Gastrocnemius medialis (tissue), 4 donors: ENCODE results near the gene TRIP12. TPM values are rescaled to one million over a fixed set of nuclear protein-coding genes. Genes with fewer than 3 reads are reported as not detected.

Source experiments
- ATAC-seq, 2 donors: fragments of 150-250 bp; one replicate each; pipeline ENCODE4 v1.9.1; 2016
- DNase-seq, 2 donors: peaks; one replicate each; pipeline ENCODE4 v3.0.0-alpha.2; 2019
- H3K27ac ChIP-seq, 4 donors: fragments of 200-600 bp; sonication (generic); 1 replicate in 1 of 4; 2 replicates in 3 of 4; pipeline ENCODE4 v1.5.1; 2016 to 2018; ENCODE audit warnings: mild to moderate bottlenecking in 2 of 4, moderate library complexity in 1 of 4
- H3K27me3 ChIP-seq, 3 donors: fragments of 200-600 bp; sonication (generic) in 2 of 3; 1 replicate in 1 of 3; 2 replicates in 2 of 3; pipeline versions ENCODE4 v1.5.1 to v1.6.0; 2016 to 2019; ENCODE audit warnings: mild to moderate bottlenecking in 1 of 3, moderate library complexity in 1 of 3
- H3K36me3 ChIP-seq, 2 donors: fragments of 200-600 bp; sonication (generic) in 1 of 2; one replicate each; pipeline ENCODE4 v1.5.1; 2017 to 2018
- H3K4me1 ChIP-seq, 2 donors: fragments of 200-600 bp; sonication (generic) in 1 of 2; one replicate each; pipeline ENCODE4 v1.5.1; 2016 to 2017; ENCODE audit warnings: mild to moderate bottlenecking in 2 of 2
- H3K4me3 ChIP-seq, 4 donors: fragments of 200-600 bp; sonication (generic) in 3 of 4; 1 replicate in 1 of 4; 2 replicates in 3 of 4; pipeline ENCODE4 v1.5.1; 2016 to 2019; ENCODE audit warnings: mild to moderate bottlenecking in 2 of 4
- H3K9me3 ChIP-seq, 3 donors: fragments of 200-600 bp; sonication (generic) in 2 of 3; 1 replicate in 1 of 3; 2 replicates in 2 of 3; pipeline ENCODE4 v1.5.1; 2016 to 2019
- CTCF ChIP-seq, 5 experiments: fragments of 450-650 bp in 3 of 5; fragments of 200-600 bp in 2 of 5; sonication (generic) in 2 of 5; IDR thresholded peaks in 4 of 5; conservative IDR thresholded peaks in 1 of 5; 1 replicate in 4 of 5; 2 replicates in 1 of 5; pipeline ENCODE4 v1.5.1; 2016 to 2019; ENCODE audit warnings: antibody characterized with exemption in 5 of 5, mild to moderate bottlenecking in 3 of 5, moderate library complexity in 3 of 5
- POLR2A ChIP-seq, 2 donors: fragments of 450-650 bp; IDR thresholded peaks; one replicate each; pipeline ENCODE4 v1.6.1; 2017; ENCODE audit warnings: antibody characterized with exemption in 2 of 2, mild to moderate bottlenecking in 2 of 2, moderate library complexity in 2 of 2
- in situ Hi-C, 4 donors: fragments of 200-750 bp; cut with MboI; loops; one replicate each; pipeline versions ENCODE4 v1.15.0 to v1.8.0; 2017; ENCODE audit warnings: low sequenced_read_pairs in 4 of 4
- intact Hi-C: fragments of 100-400 bp; cut with DNase I; formaldehyde crosslinking; loops from one replicate; pipeline ENCODE4 v1.15.1; 2023; ENCODE audit warnings: low total_unique reads
- total RNA-seq, 4 donors: library from RNA; depleted of rRNA; stranded (reverse); fragments of >200 nt; gene quantifications; one replicate each; pipeline versions ENCODE4 v1.1.0 to v1.2.3, GENCODE V29; 2016

The TRIP12 gene
- total RNA-seq, 4 donors from 2014 or later = 122 to 152 (median 141) TPM

GRCh38 chr2:229943770-229944449 is 22.1 kb upstream of the TRIP12 start:
- Histone ChIP-seq H3K9me3 (no peaks in the 10 kb centered on the region), H3K36me3 (no peaks in the 10 kb centered on the region), H3K4me3 (no peak overlapping the region), H3K4me1 (no peaks in the 10 kb centered on the region), H3K27ac (no peak overlapping the region), H3K27me3 (no peaks in the 10 kb centered on the region)
- DNase-seq = no peak
- in situ Hi-C loops = no loop called here
- intact Hi-C loops = no loop called here
- TF ChIP-seq POLR2A (IDR thresholded peaks at IDR 0.05) (no peak), CTCF (IDR thresholded peaks at IDR 0.05 in 4 of 5, conservative IDR thresholded peaks at IDR 0.05 in 1 of 5) (no peak)
- ATAC-seq = no peak

GRCh38 chr2:229943171-229943570 is 21.4 kb upstream of the TRIP12 start:
- Histone ChIP-seq H3K4me1 (no peaks in the 10 kb centered on the region), H3K36me3 (no peaks in the 10 kb centered on the region), H3K4me3 (no peak overlapping the region), H3K9me3 (no peaks in the 10 kb centered on the region), H3K27me3 (no peaks in the 10 kb centered on the region), H3K27ac (no peak overlapping the region)
- no peak for DNase-seq
- ATAC-seq = no peak
- in situ Hi-C loops (no loop called here), intact Hi-C loops (no loop called here)
- TF ChIP-seq CTCF (IDR thresholded peaks at IDR 0.05 in 4 of 5, conservative IDR thresholded peaks at IDR 0.05 in 1 of 5) (no peak), POLR2A (IDR thresholded peaks at IDR 0.05) (no peak)

- no peak overlapping the region for H3K4me3 ChIP-seq
- H3K27me3 ChIP-seq = no peaks in the 10 kb centered on the region
- intact Hi-C loops = no loop called here
- DNase-seq (no peak), ATAC-seq (no peak)
- no peaks in the 10 kb centered on the region for H3K36me3 ChIP-seq
- H3K9me3 ChIP-seq = no peaks in the 10 kb centered on the region
- in situ Hi-C loops = no loop called here
- no peak overlapping the region for H3K27ac ChIP-seq
- H3K4me1 ChIP-seq = no peaks in the 10 kb centered on the region
- TF ChIP-seq POLR2A (IDR thresholded peaks at IDR 0.05) = no peak
- TF ChIP-seq CTCF (IDR thresholded peaks at IDR 0.05 in 4 of 5, conservative IDR thresholded peaks at IDR 0.05 in 1 of 5) = no peak
Observed at GRCh38 chr2:229942671-229943070, 20.9 kb upstream of the TRIP12 start.

- H3K36me3 ChIP-seq = no peaks in the 10 kb centered on the region
- DNase-seq (no peak), ATAC-seq (no peak)
- intact Hi-C loops (no loop called here), in situ Hi-C loops (no loop called here)
- no peaks in the 10 kb centered on the region for H3K4me1 ChIP-seq
- no peak overlapping the region for H3K27ac ChIP-seq
- no peaks in the 10 kb centered on the region for H3K27me3 ChIP-seq
- TF ChIP-seq CTCF (IDR thresholded peaks at IDR 0.05 in 4 of 5, conservative IDR thresholded peaks at IDR 0.05 in 1 of 5) (no peak), POLR2A (IDR thresholded peaks at IDR 0.05) (no peak)
- no peak overlapping the region for H3K4me3 ChIP-seq
- no peaks in the 10 kb centered on the region for H3K9me3 ChIP-seq
Observed at GRCh38 chr2:229937537-229937936, 15.7 kb upstream of the TRIP12 start.

GRCh38 chr2:229931241-229931640 is 9.4 kb upstream of the TRIP12 start:
- TF ChIP-seq CTCF (IDR thresholded peaks at IDR 0.05 in 4 of 5, conservative IDR thresholded peaks at IDR 0.05 in 1 of 5) (no peak), POLR2A (IDR thresholded peaks at IDR 0.05) (no peak)
- Histone ChIP-seq H3K27me3 (no peaks in the 10 kb centered on the region), H3K4me3 (no peak overlapping the region), H3K36me3 (no peaks in the 10 kb centered on the region), H3K4me1 (no peaks in the 10 kb centered on the region), H3K27ac (no peak overlapping the region), H3K9me3 (no peaks in the 10 kb centered on the region)
- ATAC-seq (no peak), DNase-seq (no peak)
- intact Hi-C loops = no loop called here
- in situ Hi-C loops = no loop called here
